Ishikawa (cell line): ENCODE results near the gene TMEM8B.

ENCODE experiments used
- EGR1 ChIP-seq: IDR thresholded peaks from 2 replicates; pipeline ENCODE4 v1.6.1; 2012
- EP300 ChIP-seq: IDR thresholded peaks from 2 replicates; pipeline ENCODE4 v1.6.1; 2012; ENCODE audit warnings: borderline replicate concordance
- FOXM1 ChIP-seq: IDR thresholded peaks from 2 replicates; pipeline ENCODE4 v1.6.1; 2012; ENCODE audit warnings: low read depth, borderline replicate concordance
- RAD21 ChIP-seq: IDR thresholded peaks from 2 replicates; pipeline ENCODE4 v1.6.1; 2012; ENCODE audit warnings: low read depth
- YY1 ChIP-seq: IDR thresholded peaks from 2 replicates; pipeline ENCODE4 v1.6.1; 2012; ENCODE audit warnings: low read depth
- TF ChIP-seq, protein P1 (sequence below): IDR thresholded peaks from 2 replicates; pipeline ENCODE4 v1.6.1; 2012; ENCODE audit warnings: low read depth, mild to moderate bottlenecking
- TF ChIP-seq, protein P2 (sequence below): IDR thresholded peaks from 2 replicates; pipeline ENCODE4 v1.6.1; 2012

DNA sequence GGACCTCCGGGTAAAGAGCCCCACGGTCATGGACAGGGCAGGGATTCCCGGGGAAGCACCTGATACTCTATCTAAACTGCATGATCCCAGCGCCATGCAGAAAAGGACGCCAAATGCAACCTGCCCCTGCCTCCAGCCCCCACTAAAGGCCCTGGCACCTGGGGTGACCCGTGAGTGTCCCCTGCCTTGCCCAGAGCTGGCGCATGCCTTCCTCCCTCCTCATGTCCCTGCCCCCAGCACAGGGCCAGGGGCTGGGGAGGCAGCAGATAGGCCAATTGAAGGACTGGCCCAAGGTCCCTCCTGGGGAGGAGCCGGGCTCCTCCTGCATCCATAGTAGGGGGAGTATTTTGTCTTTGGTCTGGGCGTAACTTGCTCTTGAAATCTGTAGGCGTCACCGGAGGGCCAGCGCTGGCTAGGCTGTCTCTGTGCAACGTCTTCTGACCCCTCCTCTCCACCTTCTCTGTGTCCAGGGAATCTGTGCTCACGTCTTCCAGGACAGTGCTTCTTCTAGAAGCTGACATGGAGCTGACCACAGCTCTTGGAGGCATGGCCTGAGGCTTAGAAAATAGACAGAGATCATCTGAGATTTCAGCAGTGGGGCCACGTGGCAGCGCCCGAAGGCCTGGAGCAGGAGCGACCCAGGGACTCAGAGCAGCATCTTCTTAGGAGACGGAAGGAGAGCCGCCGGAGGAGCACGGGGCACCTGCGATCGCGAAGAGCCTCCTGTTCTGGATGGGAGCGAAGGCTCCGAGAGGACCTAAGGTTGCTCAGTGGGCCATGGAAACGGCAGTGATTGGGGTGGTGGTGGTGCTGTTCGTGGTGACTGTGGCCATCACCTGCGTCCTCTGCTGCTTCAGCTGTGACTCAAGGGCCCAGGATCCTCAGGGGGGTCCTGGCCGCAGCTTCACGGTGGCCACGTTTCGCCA is 80.9 kb downstream of the TMEM8B start:
- TF ChIP-seq FOXM1 = no peak
- TF ChIP-seq EP300 = no peak
- TF ChIP-seq YY1 = no peak
- TF ChIP-seq, protein P1, sequence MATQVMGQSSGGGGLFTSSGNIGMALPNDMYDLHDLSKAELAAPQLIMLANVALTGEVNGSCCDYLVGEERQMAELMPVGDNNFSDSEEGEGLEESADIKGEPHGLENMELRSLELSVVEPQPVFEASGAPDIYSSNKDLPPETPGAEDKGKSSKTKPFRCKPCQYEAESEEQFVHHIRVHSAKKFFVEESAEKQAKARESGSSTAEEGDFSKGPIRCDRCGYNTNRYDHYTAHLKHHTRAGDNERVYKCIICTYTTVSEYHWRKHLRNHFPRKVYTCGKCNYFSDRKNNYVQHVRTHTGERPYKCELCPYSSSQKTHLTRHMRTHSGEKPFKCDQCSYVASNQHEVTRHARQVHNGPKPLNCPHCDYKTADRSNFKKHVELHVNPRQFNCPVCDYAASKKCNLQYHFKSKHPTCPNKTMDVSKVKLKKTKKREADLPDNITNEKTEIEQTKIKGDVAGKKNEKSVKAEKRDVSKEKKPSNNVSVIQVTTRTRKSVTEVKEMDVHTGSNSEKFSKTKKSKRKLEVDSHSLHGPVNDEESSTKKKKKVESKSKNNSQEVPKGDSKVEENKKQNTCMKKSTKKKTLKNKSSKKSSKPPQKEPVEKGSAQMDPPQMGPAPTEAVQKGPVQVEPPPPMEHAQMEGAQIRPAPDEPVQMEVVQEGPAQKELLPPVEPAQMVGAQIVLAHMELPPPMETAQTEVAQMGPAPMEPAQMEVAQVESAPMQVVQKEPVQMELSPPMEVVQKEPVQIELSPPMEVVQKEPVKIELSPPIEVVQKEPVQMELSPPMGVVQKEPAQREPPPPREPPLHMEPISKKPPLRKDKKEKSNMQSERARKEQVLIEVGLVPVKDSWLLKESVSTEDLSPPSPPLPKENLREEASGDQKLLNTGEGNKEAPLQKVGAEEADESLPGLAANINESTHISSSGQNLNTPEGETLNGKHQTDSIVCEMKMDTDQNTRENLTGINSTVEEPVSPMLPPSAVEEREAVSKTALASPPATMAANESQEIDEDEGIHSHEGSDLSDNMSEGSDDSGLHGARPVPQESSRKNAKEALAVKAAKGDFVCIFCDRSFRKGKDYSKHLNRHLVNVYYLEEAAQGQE = no peak
- no peak for TF ChIP-seq RAD21
- TF ChIP-seq EGR1 = no peak
- TF ChIP-seq, protein P2, sequence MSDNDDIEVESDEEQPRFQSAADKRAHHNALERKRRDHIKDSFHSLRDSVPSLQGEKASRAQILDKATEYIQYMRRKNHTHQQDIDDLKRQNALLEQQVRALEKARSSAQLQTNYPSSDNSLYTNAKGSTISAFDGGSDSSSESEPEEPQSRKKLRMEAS = no peak
